Measurements from ENCODE around the gene VPS13D. TPM values are rescaled to one million over a fixed set of nuclear protein-coding genes. Genes with fewer than 3 reads are reported as not detected.

VPS13D gene
- total RNA-seq, 6 experiments from 2014 or later = 25.9 to 36.9 (median 30.8) TPM

DNA sequence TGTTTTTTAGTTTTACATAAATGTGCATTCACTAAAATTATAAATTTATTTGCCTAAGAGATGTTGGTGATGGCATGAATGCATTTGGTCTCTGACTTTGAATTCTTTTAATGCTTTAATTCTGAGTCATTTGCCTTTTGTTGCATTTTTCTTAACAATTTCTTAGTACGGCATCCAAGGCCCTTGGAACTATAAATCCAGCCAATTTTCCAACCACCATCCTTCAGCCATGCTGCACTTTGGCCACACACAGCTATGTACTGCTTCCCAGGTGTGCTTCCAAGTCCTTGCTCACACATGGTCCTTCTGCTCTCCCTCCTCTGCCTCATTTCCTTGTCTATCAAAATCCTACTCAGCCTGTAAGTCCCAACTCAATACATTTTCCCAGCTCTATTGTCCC is 227.1 kb downstream of the VPS13D start:
- intact Hi-C loops (cut with DNase I) = loop anchor here (10.0 kb wide), 1 partner anchor 68 kb away; no protein-coding TSS in a partner anchor
- no peaks in the 10 kb centered on the region for H3K27me3 ChIP-seq
- WGBS (ENCODE audit: insufficient coverage, low coverage, low lambda C conversion rate, missing lambda C conversion rate) = 63% methylated on average over 1 of the region's 1 CpG
- TF ChIP-seq POLR2A (IDR thresholded peaks at IDR 0.05) = no peak
- DNase-seq = no peak
- H3K27ac ChIP-seq = peak overlapping the region in 1 of 3 donors; percentile 72
- no peak overlapping the region for H3K4me3 ChIP-seq
- peaks cover 0 to 81% (median 36%) of the 10 kb centered on the region in 4 donors for H3K4me1 ChIP-seq
- no peak for ATAC-seq
- no peaks in the 10 kb centered on the region for H3K36me3 ChIP-seq
- no peaks in the 10 kb centered on the region for H3K9me3 ChIP-seq

DNA sequence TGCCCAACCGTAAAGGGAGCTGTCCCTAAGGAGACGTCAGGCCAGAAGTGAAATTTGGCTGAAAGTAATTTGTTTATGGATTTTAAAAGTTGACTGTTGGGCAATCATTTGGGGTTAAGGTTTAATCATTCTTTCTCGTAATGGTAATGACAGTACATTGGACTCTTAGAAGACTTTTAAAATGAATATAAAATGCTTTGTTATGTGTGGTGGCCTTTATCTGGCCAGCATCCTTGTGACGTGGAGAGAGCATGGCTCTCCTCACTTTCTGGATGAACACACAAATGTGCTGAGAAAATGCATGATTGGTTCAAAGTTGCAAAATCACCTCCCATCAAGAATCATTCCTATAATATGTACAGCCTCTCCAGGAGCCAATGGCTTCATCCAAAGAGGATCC is 227.9 kb downstream of the VPS13D start:
- Histone ChIP-seq H3K27me3 (no peaks in the 10 kb centered on the region), H3K4me1 (peaks cover 0 to 77% (median 37%) of the 10 kb centered on the region in 4 donors), H3K27ac (peak overlapping the region; percentile 42 to 72 (median 57)), H3K9me3 (no peaks in the 10 kb centered on the region), H3K36me3 (no peaks in the 10 kb centered on the region), H3K4me3 (no peak overlapping the region)
- DNase-seq (no peak), ATAC-seq (peak; percentile 13 to 32 (median 29))
- WGBS (ENCODE audit: insufficient coverage, low coverage, low lambda C conversion rate, missing lambda C conversion rate) = 11% methylated on average over 4 of the region's 4 CpGs
- TF ChIP-seq, protein P1, sequence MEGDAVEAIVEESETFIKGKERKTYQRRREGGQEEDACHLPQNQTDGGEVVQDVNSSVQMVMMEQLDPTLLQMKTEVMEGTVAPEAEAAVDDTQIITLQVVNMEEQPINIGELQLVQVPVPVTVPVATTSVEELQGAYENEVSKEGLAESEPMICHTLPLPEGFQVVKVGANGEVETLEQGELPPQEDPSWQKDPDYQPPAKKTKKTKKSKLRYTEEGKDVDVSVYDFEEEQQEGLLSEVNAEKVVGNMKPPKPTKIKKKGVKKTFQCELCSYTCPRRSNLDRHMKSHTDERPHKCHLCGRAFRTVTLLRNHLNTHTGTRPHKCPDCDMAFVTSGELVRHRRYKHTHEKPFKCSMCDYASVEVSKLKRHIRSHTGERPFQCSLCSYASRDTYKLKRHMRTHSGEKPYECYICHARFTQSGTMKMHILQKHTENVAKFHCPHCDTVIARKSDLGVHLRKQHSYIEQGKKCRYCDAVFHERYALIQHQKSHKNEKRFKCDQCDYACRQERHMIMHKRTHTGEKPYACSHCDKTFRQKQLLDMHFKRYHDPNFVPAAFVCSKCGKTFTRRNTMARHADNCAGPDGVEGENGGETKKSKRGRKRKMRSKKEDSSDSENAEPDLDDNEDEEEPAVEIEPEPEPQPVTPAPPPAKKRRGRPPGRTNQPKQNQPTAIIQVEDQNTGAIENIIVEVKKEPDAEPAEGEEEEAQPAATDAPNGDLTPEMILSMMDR (IDR thresholded peaks at IDR 0.05) = no peak
- no peak for TF ChIP-seq POLR2A (IDR thresholded peaks at IDR 0.05)
- intact Hi-C loops (cut with DNase I) = loop anchor here (10.0 kb wide), 1 partner anchor 67 kb away; no protein-coding TSS in a partner anchor

DNA sequence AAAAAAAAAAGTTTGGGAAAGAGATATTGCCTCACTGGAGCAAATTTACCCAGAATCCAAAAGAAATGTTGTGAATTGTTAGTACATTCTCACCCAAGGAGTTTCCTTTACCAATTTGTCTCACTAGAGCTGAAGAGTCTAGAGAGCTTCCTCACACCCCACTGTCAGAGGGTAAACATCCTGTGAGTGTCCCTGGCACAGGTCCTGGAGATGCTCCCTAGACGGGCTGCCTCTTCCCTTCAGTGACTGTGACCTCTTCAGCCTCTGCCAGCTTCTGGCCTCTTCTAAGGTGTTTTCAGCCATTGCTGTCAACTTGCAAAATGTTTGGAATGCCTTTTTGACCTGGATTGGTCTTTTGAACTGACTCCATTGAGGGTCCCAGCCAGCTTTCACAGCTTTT is 228.7 kb downstream of the VPS13D start:
- Histone ChIP-seq H3K9me3 (no peaks in the 10 kb centered on the region), H3K36me3 (no peaks in the 10 kb centered on the region), H3K4me3 (no peak overlapping the region), H3K27ac (peak overlapping the region; percentile 42 to 72 (median 57)), H3K4me1 (peaks cover 0 to 69% (median 33%) of the 10 kb centered on the region in 4 donors), H3K27me3 (no peaks in the 10 kb centered on the region)
- WGBS (ENCODE audit: insufficient coverage, low coverage, low lambda C conversion rate, missing lambda C conversion rate) = 50% methylated on average over 1 of the region's 1 CpG
- DNase-seq (no peak), ATAC-seq (peak in 2 of 4 donors; percentile 26 to 29)
- intact Hi-C loops (cut with DNase I) = loop anchor here (10.0 kb wide), 1 partner anchor 66 kb away; no protein-coding TSS in a partner anchor
- TF ChIP-seq, protein P1 (IDR thresholded peaks at IDR 0.05) = no peak
- no peak for TF ChIP-seq POLR2A (IDR thresholded peaks at IDR 0.05)

DNA sequence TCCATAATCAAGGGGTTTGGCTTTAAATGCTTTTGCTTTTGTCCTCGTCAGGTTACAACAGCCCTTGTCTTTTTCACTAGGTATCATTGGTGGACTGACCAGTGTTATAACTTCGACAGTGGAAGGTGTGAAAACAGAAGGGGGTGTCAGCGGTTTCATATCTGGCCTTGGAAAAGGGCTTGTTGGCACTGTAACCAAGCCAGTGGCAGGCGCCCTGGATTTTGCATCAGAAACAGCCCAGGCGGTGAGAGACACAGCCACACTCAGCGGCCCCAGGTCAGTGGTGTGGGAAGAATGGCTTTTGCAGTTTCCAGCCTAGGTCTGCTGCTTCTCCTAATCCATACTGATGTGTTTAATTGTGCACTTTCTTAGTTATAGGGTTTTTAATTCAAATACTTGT is 230.3 kb downstream of the VPS13D start:
- Histone ChIP-seq H3K27me3 (no peaks in the 10 kb centered on the region), H3K4me3 (no peak overlapping the region), H3K27ac (peak overlapping the region in 1 of 3 donors; percentile 50), H3K36me3 (no peaks in the 10 kb centered on the region), H3K4me1 (peaks cover 0 to 63% (median 25%) of the 10 kb centered on the region in 4 donors), H3K9me3 (no peaks in the 10 kb centered on the region)
- no peak for DNase-seq
- no peak for TF ChIP-seq POLR2A (IDR thresholded peaks at IDR 0.05)
- TF ChIP-seq, protein P1 (IDR thresholded peaks at IDR 0.05) = no peak
- intact Hi-C loops (cut with DNase I) = no loop called here
- ATAC-seq = peak in 2 of 4 donors; percentile 11 to 29
- 69% methylated on average over 5 of the region's 6 CpGs for WGBS (ENCODE audit: insufficient coverage, low coverage, low lambda C conversion rate, missing lambda C conversion rate)

DNA sequence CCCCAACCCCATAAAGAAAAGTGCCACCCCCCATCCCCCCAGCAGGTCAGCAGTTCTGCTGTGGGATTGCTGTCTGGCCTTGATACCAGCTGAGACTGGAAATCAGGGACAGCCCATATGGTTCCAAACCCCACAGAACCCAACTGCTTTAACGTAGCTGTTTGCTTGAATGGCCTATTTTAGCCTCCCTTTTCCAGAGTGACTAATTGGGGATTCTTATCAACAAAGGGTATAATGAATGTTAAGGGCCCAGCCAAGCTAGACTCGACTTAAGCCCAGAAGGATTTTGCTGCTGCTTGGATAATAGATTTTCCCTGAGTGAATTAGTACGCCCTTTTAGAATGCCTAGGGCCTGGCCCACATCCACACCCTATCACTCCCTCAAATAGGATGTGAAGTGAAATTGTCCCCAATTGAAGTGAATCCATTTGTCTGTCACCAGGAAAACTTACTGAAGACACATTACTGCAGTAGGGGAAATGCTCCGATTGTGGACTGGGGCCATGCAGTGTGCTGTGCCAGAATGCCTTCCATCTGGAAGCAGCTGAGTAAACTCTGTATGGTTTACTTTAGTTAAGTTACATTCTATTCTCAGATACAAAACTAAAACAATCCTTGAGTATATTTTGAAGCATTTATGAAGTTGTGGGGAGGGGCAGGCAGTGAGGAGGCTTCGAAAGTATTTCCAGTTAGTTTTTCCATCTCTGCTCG is 231.2 kb downstream of the VPS13D start:
- Histone ChIP-seq H3K27me3 (no peaks in the 10 kb centered on the region), H3K27ac (peak overlapping the region in 1 of 3 donors; percentile 50), H3K36me3 (no peaks in the 10 kb centered on the region), H3K4me3 (no peak overlapping the region), H3K4me1 (peaks cover 0 to 58% (median 20%) of the 10 kb centered on the region in 4 donors), H3K9me3 (no peaks in the 10 kb centered on the region)
- intact Hi-C loops (cut with DNase I) = no loop called here
- no peak for TF ChIP-seq POLR2A (IDR thresholded peaks at IDR 0.05)
- TF ChIP-seq, protein P1 (IDR thresholded peaks at IDR 0.05) = no peak
- 56% methylated on average over 4 of the region's 6 CpGs for WGBS (ENCODE audit: insufficient coverage, low coverage, low lambda C conversion rate, missing lambda C conversion rate)
- DNase-seq (peak; percentile 49 to 74 (median 73)), ATAC-seq (peak; percentile 61 to 81 (median 76))

All from right lobe of liver (tissue), 6 donors.